Measurements from ENCODE around the gene ACTN4.

- TF ChIP-seq CTCF (conservative IDR thresholded peaks at IDR 0.05) = no peak
- no peak for TF ChIP-seq EZH2 (IDR thresholded peaks at IDR 0.05; ENCODE audit: low read depth)
Measured at GRCh38 chr19:38735257-38735686, 87.8 kb downstream of the ACTN4 start.

All from PC-9 (cell line).